Karpas-422 (cell line): ENCODE results near the gene FALEC. TPM values are rescaled to one million over a fixed set of nuclear protein-coding genes. Genes with fewer than 3 reads are reported as not detected.
"Not testable (repeated sequence)": the region's sequence is repeated elsewhere in the genome, so short reads cannot be mapped to it uniquely, and the experiment has no call there.

ENCODE experiments used
- DNase-seq: peaks from one replicate; pipeline ENCODE4 v3.0.0-alpha.2; 2015
- H2AFZ ChIP-seq: fragments of 200-600 bp; sonication (generic); 2 replicates; pipeline ENCODE4 v1.6.1; 2014; ENCODE audit warnings: antibody characterized with exemption, low read length, mixed read lengths
- H3K27ac ChIP-seq: fragments of 200-600 bp; sonication (generic); 2 replicates; pipeline ENCODE4 v1.5.1; 2014; ENCODE audit warnings: mild to moderate bottlenecking, low read length, moderate library complexity
- H3K27me3 ChIP-seq: fragments of 200-600 bp; sonication (generic); 2 replicates; pipeline ENCODE4 v1.6.1; 2014; ENCODE audit warnings: low read length, mixed read lengths
- H3K36me3 ChIP-seq: fragments of 200-600 bp; sonication (generic); 2 replicates; pipeline ENCODE4 v1.6.1; 2014; ENCODE audit warnings: low read length, mixed read lengths; ENCODE audit not compliant: insufficient read depth
- H3K4me1 ChIP-seq: fragments of 200-600 bp; sonication (generic); 2 replicates; pipeline ENCODE4 v1.6.1; 2014; ENCODE audit warnings: mild to moderate bottlenecking, low read length, mixed read lengths
- H3K4me2 ChIP-seq: fragments of 200-600 bp; sonication (generic); 2 replicates; pipeline ENCODE4 v1.6.1; 2014; ENCODE audit warnings: low read length, low read depth, mild to moderate bottlenecking; ENCODE audit not compliant: poor library complexity, severe bottlenecking
- H3K4me3 ChIP-seq: fragments of 200-600 bp; sonication (generic); 2 replicates; pipeline ENCODE4 v1.5.1; 2014; ENCODE audit warnings: mild to moderate bottlenecking, antibody characterized with exemption, low read length, mixed read lengths
- H3K79me2 ChIP-seq: fragments of 200-600 bp; sonication (generic); 2 replicates; pipeline ENCODE4 v1.6.1; 2014; ENCODE audit warnings: mild to moderate bottlenecking, low read length, mixed read lengths
- H3K9ac ChIP-seq: fragments of 200-600 bp; sonication (generic); 2 replicates; pipeline ENCODE4 v1.6.0; 2014; ENCODE audit warnings: low read length
- H3K9me2 ChIP-seq: fragments of 200-600 bp; sonication (generic), shearing (Covaris generic); replicated peaks from 2 replicates; pipeline ENCODE4 v1.6.0; 2014; ENCODE audit warnings: mild to moderate bottlenecking, low read length, moderate library complexity; ENCODE audit not compliant: insufficient read depth
- H3K9me3 ChIP-seq: fragments of 300-700, 200-600 bp; sonication (generic); 2 replicates; pipeline ENCODE4 v1.6.1; 2014; ENCODE audit warnings: low read length, mixed read lengths
- H4K20me1 ChIP-seq: fragments of 200-600 bp; sonication (generic); 2 replicates; pipeline ENCODE4 v1.6.1; 2014; ENCODE audit warnings: mild to moderate bottlenecking, antibody characterized with exemption, low read length, low read depth; ENCODE audit not compliant: insufficient read depth
- total RNA-seq: library from RNA; depleted of rRNA; stranded (reverse); fragments of >200 nt; shearing (Covaris generic); gene quantifications from 2 replicates; pipeline ENCODE4 v1.2.3, GENCODE V29; 2014; ENCODE audit warnings: low replicate concordance

Gene FALEC
- total RNA-seq, 1 experiment from 2014 or later: not detected

DNA sequence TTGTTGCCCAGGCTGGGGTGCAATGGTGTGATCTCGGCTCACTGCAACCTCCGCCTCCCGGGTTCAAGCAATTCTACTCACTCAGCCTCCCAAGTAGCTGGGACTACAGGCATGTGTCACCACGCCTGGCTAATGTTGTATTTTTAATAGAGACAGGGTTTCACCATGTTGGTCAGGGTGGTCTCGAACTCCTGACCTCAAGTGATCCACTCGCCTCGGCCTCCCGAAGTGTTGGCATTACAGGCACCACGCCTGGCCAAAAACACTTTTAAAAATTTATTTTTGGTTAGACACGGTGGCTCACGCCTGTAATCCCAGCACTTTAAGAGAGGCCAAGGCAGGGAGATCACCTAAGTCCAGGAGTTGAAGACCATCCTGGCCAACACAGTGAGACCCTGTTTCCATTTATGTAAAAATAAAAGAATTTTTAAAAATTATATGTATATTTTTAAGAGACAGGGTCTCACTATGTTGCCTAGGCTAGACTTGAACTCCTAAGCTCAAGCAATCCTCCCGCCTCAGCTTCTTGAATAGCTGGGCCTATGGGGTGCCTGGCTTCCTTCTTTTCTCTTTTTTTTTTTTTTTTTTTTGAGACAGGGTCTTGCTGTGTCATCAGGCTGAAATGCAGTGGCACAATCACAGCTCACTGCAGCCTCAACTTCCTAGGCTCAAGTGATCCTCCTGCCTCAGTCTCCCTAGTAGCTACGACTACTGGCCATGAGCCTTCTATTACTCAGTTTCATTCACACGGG is 49.9 kb downstream of the FALEC start:
- not testable (repeated sequence) for H3K9ac ChIP-seq, H4K20me1 ChIP-seq, DNase-seq, H3K9me2 ChIP-seq, H3K79me2 ChIP-seq, H3K36me3 ChIP-seq, H3K4me3 ChIP-seq, H2AFZ ChIP-seq, H3K27me3 ChIP-seq, H3K9me3 ChIP-seq, H3K4me2 ChIP-seq
- Histone ChIP-seq H3K4me1 (peaks cover 97% of the 10 kb centered on the region), H3K27ac (peak overlapping the region; percentile 95)

DNA sequence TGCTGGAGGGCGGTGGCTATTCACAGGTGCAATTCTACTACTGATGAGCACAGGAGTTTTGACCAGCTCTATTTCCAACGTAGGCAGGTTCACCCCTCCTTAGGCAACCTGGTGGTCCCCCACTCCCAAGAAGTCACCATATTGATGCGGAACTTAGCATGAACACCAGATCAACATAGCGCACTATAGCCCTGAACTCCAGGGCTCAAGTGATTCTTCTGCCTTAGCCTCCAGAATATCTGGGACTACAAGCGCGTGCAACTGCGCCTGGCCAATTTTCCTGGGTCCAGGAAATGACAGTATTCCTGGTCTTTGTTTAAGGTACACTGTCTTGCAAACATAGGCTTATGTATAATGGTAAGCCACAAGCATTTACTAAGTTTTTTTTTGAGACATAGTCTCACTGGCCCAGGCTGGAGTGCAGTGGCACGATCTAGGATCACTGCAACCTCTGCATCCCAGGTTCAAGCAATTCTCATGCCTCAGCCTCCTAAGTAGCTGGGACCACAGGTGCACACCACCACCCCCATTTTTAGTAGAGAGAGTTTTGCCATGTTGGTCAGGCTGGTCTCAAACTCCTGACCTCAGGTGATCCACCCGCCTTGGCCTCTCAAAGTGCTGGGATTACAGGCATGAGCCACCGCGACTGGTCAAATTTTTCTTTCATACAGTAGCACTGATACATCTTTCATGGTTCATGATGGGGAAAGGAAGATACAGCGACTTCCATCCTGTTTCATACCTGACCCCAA is 51.2 kb downstream of the FALEC start:
- Histone ChIP-seq H3K4me1 (peaks cover 94% of the 10 kb centered on the region), H2AFZ (no peak overlapping the region), H3K9ac (peak overlapping the region; percentile 55), H3K4me3 (no peak overlapping the region), H3K27me3 (no peaks in the 10 kb centered on the region), H4K20me1 (no peaks in the 10 kb centered on the region), H3K79me2 (peaks cover 4% of the 10 kb centered on the region), H3K36me3 (no peaks in the 10 kb centered on the region), H3K4me2 (no peak overlapping the region), H3K27ac (peak overlapping the region; percentile 95), H3K9me2 (no peaks in the 10 kb centered on the region), H3K9me3 (no peaks in the 10 kb centered on the region)
- no peak for DNase-seq

DNA sequence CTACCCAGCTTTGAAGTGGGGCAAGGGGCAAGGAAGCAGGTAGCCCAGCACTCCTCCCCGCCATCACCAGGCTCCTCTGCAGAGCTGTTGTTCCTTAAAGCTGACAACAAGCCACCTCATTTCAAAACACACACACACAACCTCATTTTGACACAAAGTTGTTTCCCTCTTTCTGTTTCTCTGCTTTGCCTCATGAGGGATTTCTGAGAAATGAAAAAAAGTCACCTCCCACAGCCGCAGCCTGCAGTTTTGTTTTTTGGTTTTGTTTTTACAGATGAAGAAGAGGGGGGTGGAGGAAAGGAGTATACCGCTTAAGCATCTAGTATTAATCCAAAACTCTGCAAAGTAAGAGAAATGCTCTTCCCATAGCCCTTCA is 51.8 kb downstream of the FALEC start:
- Histone ChIP-seq H3K4me3 (peak overlapping the region; percentile 38; the same call in 1 of the 2 replicates), H3K9ac (peak overlapping the region; percentile 55), H3K9me2 (no peaks in the 10 kb centered on the region), H3K9me3 (no peaks in the 10 kb centered on the region), H3K4me1 (peaks cover 89% of the 10 kb centered on the region), H4K20me1 (no peaks in the 10 kb centered on the region), H2AFZ (no peak overlapping the region), H3K79me2 (peaks cover 4% of the 10 kb centered on the region), H3K27ac (peak overlapping the region; percentile 95), H3K4me2 (peak overlapping the region; percentile 60), H3K27me3 (no peaks in the 10 kb centered on the region), H3K36me3 (no peaks in the 10 kb centered on the region)
- DNase-seq: no peak

DNA sequence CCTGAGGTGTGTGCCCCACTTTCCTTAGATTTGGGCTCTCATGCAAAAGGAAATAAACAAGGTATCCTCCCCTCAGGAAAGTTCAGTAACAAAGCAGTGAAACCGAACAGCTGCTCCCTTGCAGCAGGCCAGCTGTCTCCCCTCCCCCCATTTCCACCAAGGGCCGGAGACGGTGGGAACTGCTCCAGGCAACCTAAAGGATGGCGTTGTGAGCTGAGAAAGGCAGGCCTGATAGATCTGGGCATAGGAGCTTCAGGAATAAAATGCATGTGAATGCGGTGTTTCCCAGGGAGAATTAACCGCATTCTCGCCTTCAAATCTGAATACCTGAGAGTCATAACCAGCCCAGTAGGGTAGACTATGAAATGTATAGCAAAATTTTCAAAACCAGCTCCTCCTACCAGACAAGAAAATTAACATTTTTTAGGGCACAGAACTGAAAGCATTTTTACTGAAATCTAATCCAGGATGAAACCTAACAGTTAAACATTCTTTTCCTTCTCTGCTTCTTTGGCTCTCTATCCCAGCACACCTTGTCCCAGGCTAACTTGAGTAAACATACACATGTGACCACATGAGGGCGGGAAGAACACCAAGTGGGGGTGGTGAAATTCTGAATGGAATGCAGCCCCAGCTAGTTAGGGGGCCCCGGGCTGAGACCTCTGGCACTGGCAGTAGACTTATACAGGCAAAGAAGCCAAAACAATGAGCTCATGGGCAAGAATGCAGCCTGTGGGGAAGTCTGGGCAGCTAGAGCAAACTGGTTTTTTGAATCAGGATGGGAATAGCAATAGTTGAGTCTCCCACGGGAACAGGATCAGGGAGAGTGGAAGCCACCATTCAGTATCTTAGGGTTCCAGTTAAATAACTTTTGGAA is 52.4 kb downstream of the FALEC start:
- Histone ChIP-seq H3K9me2 (no peaks in the 10 kb centered on the region), H3K4me2 (peak overlapping the region; percentile 60), H3K27ac (peak overlapping the region; percentile 95), H3K36me3 (peaks cover 6% of the 10 kb centered on the region), H3K4me1 (peaks cover 89% of the 10 kb centered on the region), H4K20me1 (peaks cover 1% of the 10 kb centered on the region; the same call in 1 of the 2 replicates), H3K9me3 (no peaks in the 10 kb centered on the region), H3K9ac (peak overlapping the region; percentile 55), H3K27me3 (no peaks in the 10 kb centered on the region), H2AFZ (no peak overlapping the region), H3K79me2 (peaks cover 9% of the 10 kb centered on the region), H3K4me3 (peak overlapping the region; percentile 38)
- DNase-seq: peak; percentile 58

DNA sequence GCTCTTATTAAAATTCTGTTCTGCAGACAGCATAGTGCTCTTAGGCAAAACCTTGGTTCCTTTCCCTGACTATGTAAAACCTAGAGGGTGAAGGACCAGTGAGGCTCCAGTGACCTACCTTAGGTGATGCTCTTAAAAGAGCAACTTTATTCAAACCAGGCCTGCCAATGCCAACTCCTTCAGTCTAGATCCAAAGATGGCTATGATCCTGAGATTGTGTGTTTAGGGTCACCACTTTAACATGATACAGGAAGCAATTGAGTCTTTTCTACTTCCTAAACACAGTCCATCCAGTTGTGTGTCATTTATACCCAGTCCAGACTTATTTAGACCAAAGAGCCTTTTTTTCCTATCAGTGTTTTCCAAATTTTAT is 53.0 kb downstream of the FALEC start:
- H3K79me2 ChIP-seq: peaks cover 11% of the 10 kb centered on the region

DNA sequence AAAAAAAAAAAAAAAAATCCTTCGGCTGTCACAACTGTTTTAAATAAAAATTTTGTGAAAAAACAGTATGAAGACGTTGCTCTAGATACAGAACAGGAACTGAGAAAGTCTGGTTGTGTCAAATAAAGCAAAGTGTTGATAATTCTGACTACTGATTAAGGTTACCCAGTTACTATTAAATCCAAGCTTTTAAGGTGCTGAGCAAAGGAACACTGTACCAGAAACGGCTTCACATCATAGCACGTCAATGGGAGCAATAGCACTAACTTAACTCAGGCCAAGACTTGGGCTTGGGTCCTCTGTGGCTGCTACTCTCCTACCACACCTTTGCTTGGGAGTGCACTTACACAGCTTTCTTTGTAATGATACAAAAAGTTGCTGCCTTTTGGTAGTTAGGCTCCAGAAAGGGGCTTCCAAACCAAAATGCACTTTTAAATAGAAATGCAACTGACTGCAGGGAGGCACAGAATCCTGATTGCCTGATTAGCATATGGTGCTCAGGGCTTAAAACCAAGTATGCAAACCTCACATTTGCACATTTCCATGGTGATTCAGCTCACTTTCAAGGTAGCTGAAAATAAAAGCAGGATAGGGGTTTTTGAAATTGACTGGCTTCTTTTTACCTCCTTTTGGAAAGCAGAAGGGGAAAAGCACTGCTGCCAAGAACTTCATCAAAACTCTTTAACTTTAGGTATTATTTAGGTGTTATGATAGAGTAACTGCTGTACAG is 57.5 kb downstream of the FALEC start:
- Histone ChIP-seq H3K27ac (peak overlapping the region; percentile 93), H3K9ac (peak overlapping the region; percentile 22), H3K4me2 (peak overlapping the region; percentile 97), H3K4me3 (peak overlapping the region; percentile 9; the same call in 1 of the 2 replicates), H3K36me3 (peaks cover 52% of the 10 kb centered on the region), H3K27me3 (no peaks in the 10 kb centered on the region), H3K79me2 (peaks cover 47% of the 10 kb centered on the region), H3K9me3 (no peaks in the 10 kb centered on the region), H4K20me1 (peaks cover 48% of the 10 kb centered on the region), H2AFZ (no peak overlapping the region), H3K4me1 (peaks cover 86% of the 10 kb centered on the region), H3K9me2 (no peaks in the 10 kb centered on the region)
- DNase-seq: peak; percentile 76

More for the DNA sequence above, 53.0 kb downstream of the FALEC start:
- peak; percentile 79 for DNase-seq
- Histone ChIP-seq H3K27me3 (no peaks in the 10 kb centered on the region), H2AFZ (no peak overlapping the region), H3K9me2 (no peaks in the 10 kb centered on the region), H3K27ac (peak overlapping the region; percentile 95), H3K4me1 (peaks cover 89% of the 10 kb centered on the region), H3K4me3 (peak overlapping the region; percentile 38), H3K9me3 (no peaks in the 10 kb centered on the region), H3K9ac (peak overlapping the region; percentile 55), H3K4me2 (peak overlapping the region; percentile 60), H4K20me1 (peaks cover 8% of the 10 kb centered on the region; the same call in 1 of the 2 replicates), H3K36me3 (peaks cover 12% of the 10 kb centered on the region)

DNA sequence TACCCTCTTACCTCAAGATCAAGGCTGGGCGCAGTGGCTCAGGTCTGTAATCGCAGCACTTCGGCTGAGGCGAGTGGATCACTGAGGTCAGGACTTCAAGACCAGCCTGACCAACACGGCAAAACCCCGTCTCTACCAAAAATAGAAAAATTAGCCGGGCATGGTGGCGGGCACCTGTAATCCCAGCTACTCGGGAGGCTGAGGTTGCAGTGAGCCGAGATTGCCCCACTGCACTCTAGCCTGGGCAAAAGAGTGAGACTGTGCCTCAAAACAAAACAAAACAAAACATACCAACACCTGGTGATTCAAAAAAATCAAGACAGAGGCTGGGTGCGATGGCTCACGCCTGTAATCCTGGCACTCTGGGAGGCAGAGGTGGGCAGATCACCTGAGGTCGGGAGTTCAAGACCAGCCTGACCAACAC is 58.1 kb downstream of the FALEC start:
- Histone ChIP-seq H3K4me3 (peak overlapping the region; percentile 9; the same call in 1 of the 2 replicates), H3K79me2 (peaks cover 53% of the 10 kb centered on the region), H4K20me1 (peaks cover 54% of the 10 kb centered on the region), H3K4me1 (peaks cover 81% of the 10 kb centered on the region), H3K27ac (peak overlapping the region; percentile 93), H3K4me2 (peak overlapping the region; percentile 97), H3K36me3 (peaks cover 58% of the 10 kb centered on the region), H3K9ac (peak overlapping the region; percentile 5; the same call in 1 of the 2 replicates)
- H3K9me2 ChIP-seq, H2AFZ ChIP-seq, DNase-seq, H3K9me3 ChIP-seq, H3K27me3 ChIP-seq: not testable (repeated sequence)
